ENCODE measurements around the gene PDE6H.
A peak's percentile ranks its signal among the peaks of the same experiment; 100 is the strongest.

The PDE6H gene

GRCh38 chr12:14972816-14973215 lies at the start of gene PDE6H:
TSS of gene PDE6H (plus strand) at chr12:14973042. CDS start at chr12:14978013, 4,971 bp downstream.
- no peak for DNase-seq (ENCODE audit: low spot score)

DNA sequence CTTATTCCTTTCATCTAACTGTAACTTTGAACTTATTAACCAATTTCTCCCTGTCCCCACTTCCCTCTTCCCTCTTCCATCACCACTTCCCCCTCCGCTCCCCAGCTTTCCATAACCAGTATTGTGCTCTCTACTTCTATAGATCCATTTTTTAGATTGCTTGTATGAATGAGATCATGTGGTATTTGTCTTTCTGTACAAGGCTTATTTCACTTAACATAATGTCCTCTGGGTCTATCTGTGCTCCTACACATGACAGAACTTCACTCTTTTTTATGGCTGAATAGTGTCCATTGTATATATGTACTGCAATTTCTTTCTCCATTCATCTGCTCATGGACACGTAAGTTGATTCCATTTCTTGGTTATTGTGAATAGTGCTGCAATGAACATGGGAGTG lies 48.9 kb upstream of the PDE6H start:
- DNase-seq (ENCODE audit: low spot score) = no peak

GRCh38 chr12:14924541-14924940 lies 48.3 kb upstream of the PDE6H start:
- no peak for DNase-seq (ENCODE audit: low spot score)

GRCh38 chr12:14927267-14927666 lies 45.6 kb upstream of the PDE6H start:
- no peak for DNase-seq (ENCODE audit: low spot score)

GRCh38 chr12:14928931-14929330 lies 43.9 kb upstream of the PDE6H start:
- no peak for DNase-seq (ENCODE audit: low spot score)

DNA sequence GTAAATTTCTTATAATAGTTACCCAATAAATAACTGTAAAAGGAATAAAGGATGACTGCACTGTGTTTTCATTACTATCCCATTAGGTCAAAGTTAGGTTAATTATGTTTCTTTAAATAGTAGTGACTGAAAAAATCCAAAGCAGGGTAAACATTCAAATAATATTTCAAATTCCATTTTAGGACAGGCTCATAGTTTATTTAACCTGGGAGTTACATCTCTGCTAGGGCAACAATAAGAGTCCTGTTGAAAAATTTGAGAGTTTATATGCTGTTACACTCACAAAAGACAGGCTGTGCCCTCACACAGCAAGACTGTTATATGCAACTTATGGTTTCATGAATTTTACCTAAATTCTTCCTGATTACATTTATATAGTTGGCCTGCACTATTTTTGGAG lies 42.5 kb upstream of the PDE6H start:
- no peak for DNase-seq (ENCODE audit: low spot score)

DNA sequence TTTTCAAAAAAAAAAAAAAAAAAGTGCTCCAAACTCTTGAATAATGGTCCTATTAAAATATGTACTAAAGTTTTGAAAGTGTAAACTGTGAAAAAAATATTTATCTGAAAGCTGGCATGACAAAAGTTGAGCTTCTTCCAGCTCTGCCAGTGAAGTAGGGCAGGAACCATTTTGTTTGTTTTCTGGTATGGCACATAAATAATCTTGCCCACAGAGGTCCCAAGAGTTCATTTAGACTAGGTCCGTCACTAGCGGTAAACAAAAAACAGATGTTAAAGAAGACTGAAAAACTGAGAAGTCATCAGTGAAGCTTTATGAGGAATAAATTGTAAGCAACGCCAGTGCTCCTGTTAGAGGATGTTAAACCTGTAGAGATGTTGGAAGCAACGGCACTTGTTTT lies 41.5 kb upstream of the PDE6H start:
- DNase-seq (ENCODE audit: low spot score) = no peak

GRCh38 chr12:14931791-14932560 lies 40.9 kb upstream of the PDE6H start:
- DNase-seq (ENCODE audit: low spot score) = no peak

GRCh38 chr12:14934511-14934910 lies 38.3 kb upstream of the PDE6H start:
- DNase-seq (ENCODE audit: low spot score) = no peak

- no peak for DNase-seq (ENCODE audit: low spot score)
Observed at GRCh38 chr12:14935031-14935430, 37.8 kb upstream of the PDE6H start.

GRCh38 chr12:14936224-14936861 lies 36.5 kb upstream of the PDE6H start:
- DNase-seq (ENCODE audit: low spot score) = no peak

GRCh38 chr12:14937014-14937413 lies 35.8 kb upstream of the PDE6H start:
- no peak for DNase-seq (ENCODE audit: low spot score)

GRCh38 chr12:14937689-14938088 lies 35.2 kb upstream of the PDE6H start:
- DNase-seq (ENCODE audit: low spot score) = no peak

GRCh38 chr12:14938301-14938700 lies 34.5 kb upstream of the PDE6H start, which contains the start of gene ERP27:
TSS of gene ERP27 (minus strand) at chr12:14938537. CDS start at chr12:14938508, 29 bp downstream.
- no peak for DNase-seq (ENCODE audit: low spot score)

DNA sequence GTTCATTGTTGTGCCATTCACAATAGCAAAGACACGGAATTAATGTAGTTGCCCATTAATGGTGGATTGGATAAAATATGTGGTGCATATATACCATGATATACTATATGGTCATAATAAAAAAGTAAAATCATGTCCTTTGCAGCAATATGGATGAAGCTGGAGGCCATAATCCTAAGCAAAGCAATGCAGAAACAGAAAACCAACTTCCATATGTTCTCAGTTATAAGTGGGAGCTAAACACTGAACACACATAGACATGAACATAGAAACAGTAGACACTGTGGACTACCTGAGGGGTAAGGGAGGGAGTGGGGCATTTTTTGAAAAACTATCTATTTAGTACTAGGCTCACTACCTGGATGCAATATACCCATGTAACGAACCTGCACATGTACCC lies 31.5 kb upstream of the PDE6H start:
- no peak for DNase-seq (ENCODE audit: low spot score)

- no peak for DNase-seq (ENCODE audit: low spot score)
Observed at GRCh38 chr12:14942196-14942931, 30.5 kb upstream of the PDE6H start.

DNA sequence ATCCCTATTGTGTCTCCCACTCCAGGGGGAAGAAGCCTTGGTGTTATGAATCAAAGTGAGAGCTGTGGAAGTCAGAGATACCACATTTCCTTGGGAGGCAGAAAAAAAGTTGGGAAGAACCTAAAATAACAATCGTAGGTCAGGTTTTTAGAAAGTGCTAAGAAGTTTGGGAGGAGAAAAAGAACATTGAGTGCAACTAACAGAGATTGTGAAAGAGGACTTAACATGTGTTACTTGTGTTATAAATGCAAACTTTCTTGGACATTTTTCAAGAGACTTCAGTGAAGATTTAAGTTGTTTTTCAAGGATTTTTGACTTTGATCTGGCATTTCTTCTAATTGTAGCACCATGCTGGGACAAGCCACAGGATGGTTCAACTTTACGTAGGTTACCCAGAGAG lies 26.7 kb upstream of the PDE6H start:
- no peak for DNase-seq (ENCODE audit: low spot score)

DNA sequence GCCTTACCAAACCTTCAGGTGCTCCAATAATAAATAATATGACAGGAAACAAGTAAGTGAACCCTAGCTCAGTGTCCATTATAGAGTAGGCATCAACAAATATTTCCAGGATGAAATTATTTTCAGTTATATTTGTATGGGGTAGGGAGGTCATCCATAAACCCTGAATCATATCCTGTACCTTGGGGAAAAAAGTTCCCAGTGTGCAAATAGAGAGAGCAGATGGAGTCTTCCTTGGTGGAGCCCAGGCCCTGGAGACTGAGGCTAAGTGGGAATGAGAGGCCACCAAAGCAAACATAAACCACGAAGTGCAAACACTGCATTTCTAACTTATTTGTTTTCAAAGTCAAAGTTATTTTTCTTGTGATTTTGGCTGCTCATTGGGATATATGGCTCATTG lies 26.0 kb upstream of the PDE6H start:
- no peak for DNase-seq (ENCODE audit: low spot score)

DNA sequence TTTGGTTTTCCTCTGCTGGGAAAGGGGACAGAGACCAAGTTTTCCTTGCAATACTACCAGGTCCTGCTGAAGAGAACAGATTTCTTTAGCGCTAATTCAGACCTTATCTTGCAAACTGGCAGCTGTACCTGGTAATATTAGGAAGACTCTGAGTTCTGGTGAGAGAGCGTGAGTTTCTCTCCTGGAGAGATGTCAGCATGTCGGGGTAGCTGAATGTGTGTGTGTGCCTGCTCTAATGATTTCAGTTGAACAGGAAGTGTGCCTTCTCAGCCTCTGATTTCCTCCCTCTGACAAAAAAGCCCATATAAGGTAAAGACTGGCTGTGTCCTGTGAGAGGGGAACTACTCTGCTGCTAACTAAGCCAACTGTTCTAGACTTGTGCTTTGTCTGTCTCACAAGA lies 24.2 kb upstream of the PDE6H start:
- DNase-seq (ENCODE audit: low spot score) = peak; percentile 63

DNA sequence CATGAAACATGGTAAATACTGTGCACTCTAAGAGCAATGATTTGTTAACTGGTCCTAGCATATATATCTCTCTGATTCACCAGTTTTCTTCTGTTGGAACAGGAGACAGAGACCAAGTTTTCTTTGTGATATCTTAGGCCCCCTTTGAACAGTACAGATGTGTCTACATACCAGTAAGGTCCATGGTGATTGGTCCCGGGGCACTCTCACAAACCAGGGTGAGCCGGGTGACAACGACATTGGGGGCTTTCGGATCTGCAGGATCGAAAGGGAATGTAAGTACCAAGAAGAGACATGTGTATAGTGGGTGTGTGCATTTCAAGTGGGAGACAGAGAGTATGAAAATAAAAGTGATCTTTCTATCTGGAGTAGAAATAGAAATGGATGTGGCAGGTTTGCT lies 23.2 kb upstream of the PDE6H start:
- DNase-seq (ENCODE audit: low spot score) = no peak

- no peak for DNase-seq (ENCODE audit: low spot score)
Observed at GRCh38 chr12:14950421-14950820, 22.4 kb upstream of the PDE6H start.

DNA sequence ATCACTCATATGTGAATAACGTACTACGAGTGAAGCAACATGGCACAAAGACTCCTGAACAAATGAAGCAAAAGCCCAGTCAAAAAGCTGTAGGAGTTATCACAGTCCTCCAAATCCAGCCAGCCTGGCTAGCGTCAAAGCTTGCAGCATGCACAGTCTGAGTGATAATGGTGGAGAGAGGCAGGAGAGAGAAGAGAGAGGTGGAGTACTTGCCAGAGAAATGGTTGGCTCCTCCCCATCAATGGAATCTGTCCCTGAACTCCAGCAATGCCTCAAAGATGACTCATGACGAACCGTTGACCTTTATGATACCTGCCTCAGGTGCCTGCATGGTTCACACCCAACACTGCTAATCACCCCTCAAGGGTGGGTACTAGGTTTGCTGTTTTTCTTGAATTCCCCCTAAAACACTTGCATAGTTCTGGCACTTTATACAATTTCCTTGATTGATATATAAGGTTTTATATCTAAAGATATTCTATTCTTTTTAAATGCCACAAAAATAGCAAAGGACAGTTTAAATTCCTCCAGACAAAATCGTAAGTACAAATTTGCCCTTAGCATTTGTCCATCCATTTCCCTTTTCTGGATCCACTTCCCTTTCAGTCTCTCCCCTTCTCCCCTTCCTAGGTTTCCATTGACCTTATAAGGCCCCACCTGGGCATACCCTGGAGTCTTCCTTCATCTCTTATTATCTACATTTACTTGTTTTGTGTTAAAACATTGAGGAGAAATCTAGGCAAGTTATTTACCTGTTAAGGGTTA lies 21.7 kb upstream of the PDE6H start:
- no peak for DNase-seq (ENCODE audit: low spot score)

Measured in Ammon's horn (tissue), 1 donor.